ENCODE measurements around the gene BRF1.

DNA sequence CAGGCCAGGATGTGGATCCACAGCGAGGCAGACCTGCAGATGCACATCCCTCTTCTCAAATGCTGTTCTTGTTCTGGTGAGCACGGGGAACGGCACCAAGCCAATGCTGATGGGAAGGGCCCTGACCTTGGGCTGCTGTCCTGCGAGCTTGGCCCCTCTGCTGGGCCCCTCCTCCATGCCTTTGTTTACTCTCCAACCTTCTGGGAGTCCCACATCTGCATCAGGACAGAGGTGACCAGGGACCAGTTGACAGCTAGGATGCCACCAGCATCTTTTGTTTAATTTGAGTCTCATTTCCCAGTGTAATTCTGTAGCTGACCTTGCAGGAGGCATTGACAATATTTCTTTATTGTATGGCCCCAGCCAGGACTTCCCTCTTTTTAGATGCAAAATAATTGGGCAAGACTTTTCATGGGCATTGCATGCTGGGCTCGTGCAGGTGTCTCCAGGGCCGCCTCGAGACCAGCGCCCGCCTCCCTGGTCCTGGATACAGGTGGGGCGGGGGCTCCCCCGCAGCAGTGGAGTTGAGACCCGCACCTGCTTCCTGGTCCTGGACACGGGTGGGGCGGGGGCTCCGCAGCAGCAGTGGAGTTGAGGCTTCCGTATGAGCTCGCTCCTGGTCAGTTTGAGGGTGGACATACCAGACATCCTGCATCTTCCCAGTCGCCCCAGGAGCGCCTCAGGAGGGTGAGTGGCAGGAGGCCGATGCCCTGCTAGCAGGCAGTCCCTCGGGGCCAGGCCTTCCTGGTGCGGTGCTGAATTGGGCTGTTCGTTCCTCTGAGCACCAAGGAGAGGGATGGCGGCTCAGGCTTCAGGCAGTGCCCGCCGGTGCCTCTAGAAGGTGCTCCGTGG is 25.1 kb upstream of the BRF1 start:
- TF ChIP-seq FOXM1 (IDR thresholded peaks at IDR 0.05; ENCODE audit: borderline replicate concordance, low read depth) (no peak), CEBPB (IDR thresholded peaks at IDR 0.05) (no peak), EP300 (IDR thresholded peaks at IDR 0.05; ENCODE audit: borderline replicate concordance) (no peak), ZBTB7A (IDR thresholded peaks at IDR 0.05; ENCODE audit: low read depth) (no peak), NFIC (IDR thresholded peaks at IDR 0.05) (no peak), YY1 (IDR thresholded peaks at IDR 0.05; ENCODE audit: low read depth) (no peak), TCF12 (IDR thresholded peaks at IDR 0.05; ENCODE audit: low read depth) (no peak), TAF1 (IDR thresholded peaks at IDR 0.05; ENCODE audit: low read depth) (no peak), RAD21 (IDR thresholded peaks at IDR 0.05; ENCODE audit: low read depth) (no peak)
- TF ChIP-seq, protein P1, sequence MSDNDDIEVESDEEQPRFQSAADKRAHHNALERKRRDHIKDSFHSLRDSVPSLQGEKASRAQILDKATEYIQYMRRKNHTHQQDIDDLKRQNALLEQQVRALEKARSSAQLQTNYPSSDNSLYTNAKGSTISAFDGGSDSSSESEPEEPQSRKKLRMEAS (IDR thresholded peaks at IDR 0.05): no peak
- TF ChIP-seq, protein P2, sequence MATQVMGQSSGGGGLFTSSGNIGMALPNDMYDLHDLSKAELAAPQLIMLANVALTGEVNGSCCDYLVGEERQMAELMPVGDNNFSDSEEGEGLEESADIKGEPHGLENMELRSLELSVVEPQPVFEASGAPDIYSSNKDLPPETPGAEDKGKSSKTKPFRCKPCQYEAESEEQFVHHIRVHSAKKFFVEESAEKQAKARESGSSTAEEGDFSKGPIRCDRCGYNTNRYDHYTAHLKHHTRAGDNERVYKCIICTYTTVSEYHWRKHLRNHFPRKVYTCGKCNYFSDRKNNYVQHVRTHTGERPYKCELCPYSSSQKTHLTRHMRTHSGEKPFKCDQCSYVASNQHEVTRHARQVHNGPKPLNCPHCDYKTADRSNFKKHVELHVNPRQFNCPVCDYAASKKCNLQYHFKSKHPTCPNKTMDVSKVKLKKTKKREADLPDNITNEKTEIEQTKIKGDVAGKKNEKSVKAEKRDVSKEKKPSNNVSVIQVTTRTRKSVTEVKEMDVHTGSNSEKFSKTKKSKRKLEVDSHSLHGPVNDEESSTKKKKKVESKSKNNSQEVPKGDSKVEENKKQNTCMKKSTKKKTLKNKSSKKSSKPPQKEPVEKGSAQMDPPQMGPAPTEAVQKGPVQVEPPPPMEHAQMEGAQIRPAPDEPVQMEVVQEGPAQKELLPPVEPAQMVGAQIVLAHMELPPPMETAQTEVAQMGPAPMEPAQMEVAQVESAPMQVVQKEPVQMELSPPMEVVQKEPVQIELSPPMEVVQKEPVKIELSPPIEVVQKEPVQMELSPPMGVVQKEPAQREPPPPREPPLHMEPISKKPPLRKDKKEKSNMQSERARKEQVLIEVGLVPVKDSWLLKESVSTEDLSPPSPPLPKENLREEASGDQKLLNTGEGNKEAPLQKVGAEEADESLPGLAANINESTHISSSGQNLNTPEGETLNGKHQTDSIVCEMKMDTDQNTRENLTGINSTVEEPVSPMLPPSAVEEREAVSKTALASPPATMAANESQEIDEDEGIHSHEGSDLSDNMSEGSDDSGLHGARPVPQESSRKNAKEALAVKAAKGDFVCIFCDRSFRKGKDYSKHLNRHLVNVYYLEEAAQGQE (IDR thresholded peaks at IDR 0.05; ENCODE audit: low read depth): no peak
- TF ChIP-seq, protein P3, sequence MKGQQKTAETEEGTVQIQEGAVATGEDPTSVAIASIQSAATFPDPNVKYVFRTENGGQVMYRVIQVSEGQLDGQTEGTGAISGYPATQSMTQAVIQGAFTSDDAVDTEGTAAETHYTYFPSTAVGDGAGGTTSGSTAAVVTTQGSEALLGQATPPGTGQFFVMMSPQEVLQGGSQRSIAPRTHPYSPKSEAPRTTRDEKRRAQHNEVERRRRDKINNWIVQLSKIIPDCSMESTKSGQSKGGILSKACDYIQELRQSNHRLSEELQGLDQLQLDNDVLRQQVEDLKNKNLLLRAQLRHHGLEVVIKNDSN (IDR thresholded peaks at IDR 0.05): no peak

Data from Ishikawa (cell line).